Suprapubic skin (tissue), 4 donors: Measurements from ENCODE around the gene GMEB2. TPM values are rescaled to one million over a fixed set of nuclear protein-coding genes. Genes with fewer than 3 reads are reported as not detected.
"Not testable (repeated sequence)": the region's sequence is repeated elsewhere in the genome, so short reads cannot be mapped to it uniquely, and the experiment has no call there.

Experiments
- DNase-seq, 2 donors: peaks; one replicate each; pipeline ENCODE4 v3.0.0-alpha.2; 2019; ENCODE audit warnings: low spot score in 2 of 2
- H3K27ac ChIP-seq: fragments of 200-600 bp; sonication (generic); one replicate; pipeline ENCODE4 v1.5.1; 2019
- H3K27me3 ChIP-seq: fragments of 200-600 bp; sonication (generic); one replicate; pipeline ENCODE4 v1.5.1; 2019
- H3K36me3 ChIP-seq: fragments of 200-600 bp; sonication (generic); one replicate; pipeline ENCODE4 v1.5.1; 2019
- H3K4me1 ChIP-seq: fragments of 200-600 bp; sonication (generic); one replicate; pipeline ENCODE4 v1.5.1; 2019
- H3K4me3 ChIP-seq: fragments of 200-600 bp; sonication (generic); one replicate; pipeline ENCODE4 v1.5.1; 2019; ENCODE audit warnings: mild to moderate bottlenecking
- H3K9me3 ChIP-seq: fragments of 200-600 bp; sonication (generic); one replicate; pipeline ENCODE4 v1.5.1; 2019
- CTCF ChIP-seq, 2 donors: fragments of 200-600 bp in 1 of 2; fragments of 450-650 bp in 1 of 2; sonication (generic) in 1 of 2; IDR thresholded peaks; one replicate each; pipeline ENCODE4 v1.5.1; 2016 to 2019; ENCODE audit warnings: antibody characterized with exemption in 2 of 2, mild to moderate bottlenecking in 1 of 2, moderate library complexity in 1 of 2
- EP300 ChIP-seq: sonication (generic); formaldehyde crosslinking; IDR thresholded peaks from one replicate; pipeline ENCODE4 v1.6.1; 2017; ENCODE audit warnings: antibody characterized with exemption
- POLR2A ChIP-seq, 2 donors: fragments of 450-650 bp; IDR thresholded peaks; one replicate each; pipeline ENCODE4 v1.6.1; 2017; ENCODE audit warnings: antibody characterized with exemption in 2 of 2, mild to moderate bottlenecking in 2 of 2, moderate library complexity in 2 of 2
- POLR2AphosphoS5 ChIP-seq, 3 donors: sonication (generic); formaldehyde crosslinking; IDR thresholded peaks; one replicate each; pipeline ENCODE4 v1.6.1; 2017; ENCODE audit warnings: antibody characterized with exemption in 3 of 3
- WGBS: methylation state at CpG from one replicate; pipeline ENCODE4 v1.1.5; 2018; 5-methylcytosine and 5-hydroxymethylcytosine counted together
- total RNA-seq, 4 donors: library from RNA; depleted of rRNA; stranded (reverse); fragments of >200 nt; gene quantifications; one replicate each; pipeline ENCODE4 v1.1.0, GENCODE V29; 2016

Gene GMEB2
- total RNA-seq, 4 donors from 2014 or later, result 15.5 to 18.5 (median 16.4) TPM

- peak overlapping the region; percentile 45 for H3K27ac ChIP-seq
- 37% methylated on average over 10 of the region's 15 CpGs for WGBS
- no peaks in the 10 kb centered on the region for H3K36me3 ChIP-seq
- TF ChIP-seq EP300 (no peak), CTCF (IDR thresholded peaks at IDR 0.05) (no peak), POLR2AphosphoS5 (IDR thresholded peaks at IDR 0.05) (no peak)
- peaks cover 53% of the 10 kb centered on the region for H3K4me1 ChIP-seq
- no peak for DNase-seq
- H3K27me3 ChIP-seq, result peaks cover 4% of the 10 kb centered on the region
- peak overlapping the region; percentile 79 for H3K4me3 ChIP-seq
- no peaks in the 10 kb centered on the region for H3K9me3 ChIP-seq
Observed at GRCh38 chr20:63653974-63654668, 27.2 kb upstream of the GMEB2 start.

- H3K4me3 ChIP-seq, result peak within 1 kb of the TSS; percentile 79
- no peaks in the 10 kb centered on the region for H3K9me3 ChIP-seq
- H3K27me3 ChIP-seq, result peaks cover 4% of the 10 kb centered on the region
- TF ChIP-seq POLR2AphosphoS5 (IDR thresholded peaks at IDR 0.05) (peak in 2 of 3 donors; percentile 20 to 34), CTCF (IDR thresholded peaks at IDR 0.05) (no peak), EP300 (no peak)
- no peaks in the 10 kb centered on the region for H3K36me3 ChIP-seq
- peak; percentile 92 for DNase-seq
- peaks cover 47% of the 10 kb centered on the region for H3K4me1 ChIP-seq
- under 1% methylated on average over 16 of the region's 73 CpGs for WGBS
- H3K27ac ChIP-seq, result peak within 1 kb of the TSS; percentile 45
Observed at GRCh38 chr20:63653041-63653973, 26.4 kb upstream of the GMEB2 start, which contains the start of gene STMN3. Gene STMN3, minus strand, starts transcription at chr20:63653424. Its CDS starts 79 bp downstream, at chr20:63653345.

GRCh38 chr20:63652192-63652980 is 25.5 kb upstream of the GMEB2 start:
- peaks cover 4% of the 10 kb centered on the region for H3K27me3 ChIP-seq
- DNase-seq, result no peak

GRCh38 chr20:63651942-63652191 is 25.0 kb upstream of the GMEB2 start:
- Histone ChIP-seq H3K4me1 (peaks cover 35% of the 10 kb centered on the region), H3K27ac (no peak overlapping the region), H3K4me3 (peak overlapping the region; percentile 79), H3K9me3 (no peaks in the 10 kb centered on the region), H3K27me3 (peaks cover 4% of the 10 kb centered on the region), H3K36me3 (no peaks in the 10 kb centered on the region)
- DNase-seq, result peak in 1 of 2 donors; percentile 79
- 14% methylated on average over 1 of the region's 11 CpGs for WGBS
- TF ChIP-seq EP300 (no peak), POLR2A (IDR thresholded peaks at IDR 0.05) (no peak), POLR2AphosphoS5 (IDR thresholded peaks at IDR 0.05) (no peak), CTCF (IDR thresholded peaks at IDR 0.05) (no peak)

More at GRCh38 chr20:63652192-63652980, 25.5 kb upstream of the GMEB2 start:
- TF ChIP-seq EP300 (no peak), CTCF (IDR thresholded peaks at IDR 0.05) (no peak), POLR2A (IDR thresholded peaks at IDR 0.05) (no peak), POLR2AphosphoS5 (IDR thresholded peaks at IDR 0.05) (no peak)
- H3K9me3 ChIP-seq, result no peaks in the 10 kb centered on the region
- no peak overlapping the region for H3K27ac ChIP-seq
- WGBS, result 0% methylated on average over 19 of the region's 91 CpGs
- peak overlapping the region; percentile 79 for H3K4me3 ChIP-seq
- no peaks in the 10 kb centered on the region for H3K36me3 ChIP-seq
- H3K4me1 ChIP-seq, result peaks cover 40% of the 10 kb centered on the region

GRCh38 chr20:63650486-63650885 is 23.6 kb upstream of the GMEB2 start:
- 91% methylated on average over 15 of the region's 25 CpGs for WGBS
- peaks cover 34% of the 10 kb centered on the region for H3K4me1 ChIP-seq
- not testable (repeated sequence) for H3K27ac ChIP-seq, H3K27me3 ChIP-seq, H3K36me3 ChIP-seq, H3K9me3 ChIP-seq, H3K4me3 ChIP-seq
- peak in 1 of 2 donors; percentile 49 for DNase-seq
